ENCODE data around the gene TNNI3K.

TNNI3K gene

GRCh38 chr1:74266001-74266400, 30.8 kb downstream of the TNNI3K start:
- H3K36me3 ChIP-seq, result no peaks in the 10 kb centered on the region
- no peak overlapping the region for H3K27ac ChIP-seq
- H3K4me3 ChIP-seq, result no peak overlapping the region
- no peak for TF ChIP-seq CTCF (IDR thresholded peaks at IDR 0.05)
- H3K27me3 ChIP-seq, result no peaks in the 10 kb centered on the region
- no peaks in the 10 kb centered on the region for H3K4me1 ChIP-seq
- intact Hi-C loops (cut with DNase I; ENCODE audit: low total_unique reads), result no loop called here
- DNase-seq, result no peak
- H3K9me3 ChIP-seq, result no peaks in the 10 kb centered on the region

GRCh38 chr1:74271503-74271902, 36.3 kb downstream of the TNNI3K start:
- no peak for DNase-seq
- Histone ChIP-seq H3K27me3 (no peaks in the 10 kb centered on the region), H3K27ac (no peak overlapping the region), H3K36me3 (peaks cover 0 to 9% (median 5%) of the 10 kb centered on the region in 3 donors), H3K9me3 (no peaks in the 10 kb centered on the region), H3K4me1 (no peaks in the 10 kb centered on the region), H3K4me3 (no peak overlapping the region)
- intact Hi-C loops (cut with DNase I; ENCODE audit: low total_unique reads), result no loop called here
- no peak for TF ChIP-seq CTCF (IDR thresholded peaks at IDR 0.05)

- no peaks in the 10 kb centered on the region for H3K27me3 ChIP-seq
- intact Hi-C loops (cut with DNase I; ENCODE audit: low total_unique reads), result no loop called here
- no peak for TF ChIP-seq CTCF (IDR thresholded peaks at IDR 0.05)
Measured at GRCh38 chr1:74280642-74281396, 45.6 kb downstream of the TNNI3K start.

GRCh38 chr1:74286414-74286813, 51.2 kb downstream of the TNNI3K start:
- Histone ChIP-seq H3K4me3 (no peak overlapping the region), H3K4me1 (no peaks in the 10 kb centered on the region), H3K9me3 (peaks cover 0 to 5% (median 0%) of the 10 kb centered on the region in 3 donors), H3K27me3 (no peaks in the 10 kb centered on the region), H3K36me3 (no peaks in the 10 kb centered on the region), H3K27ac (no peak overlapping the region)
- TF ChIP-seq CTCF (IDR thresholded peaks at IDR 0.05), result no peak
- no peak for DNase-seq
- intact Hi-C loops (cut with DNase I; ENCODE audit: low total_unique reads), result no loop called here

More at GRCh38 chr1:74280642-74281396, 45.6 kb downstream of the TNNI3K start:
- no peaks in the 10 kb centered on the region for H3K9me3 ChIP-seq
- no peak overlapping the region for H3K27ac ChIP-seq
- H3K36me3 ChIP-seq, result peaks cover 0 to 6% (median 3%) of the 10 kb centered on the region in 3 donors
- no peak for DNase-seq
- H3K4me1 ChIP-seq, result no peaks in the 10 kb centered on the region
- no peak overlapping the region for H3K4me3 ChIP-seq

GRCh38 chr1:74314438-74314837, 79.3 kb downstream of the TNNI3K start:
- DNase-seq, result no peak
- Histone ChIP-seq H3K36me3 (no peaks in the 10 kb centered on the region), H3K4me3 (no peak overlapping the region), H3K4me1 (no peaks in the 10 kb centered on the region), H3K27ac (no peak overlapping the region), H3K9me3 (no peaks in the 10 kb centered on the region), H3K27me3 (no peaks in the 10 kb centered on the region)
- TF ChIP-seq CTCF (IDR thresholded peaks at IDR 0.05), result no peak
- intact Hi-C loops (cut with DNase I; ENCODE audit: low total_unique reads), result no loop called here

Measured in tibial artery (tissue), 4 donors.